ENCODE results near the gene DPH7. TPM values are rescaled to one million over a fixed set of nuclear protein-coding genes. Genes with fewer than 3 reads are reported as not detected.

Gene DPH7
- total and polyA plus RNA-seq, 2 of the 8 experiments (the other 6 are each of a cell fraction or from before 2014, with no cell fraction given) = 44.6 to 45.5 TPM

- FAIRE-seq = no peak
- CTCF ChIA-PET (ENCODE audit: partially characterized antibody) = interaction anchor here (1.0 to 1.3 kb wide), 2 partner anchors 9 to 29 kb away, joined by 3 read pairs; no protein-coding TSS in a partner anchor
- TF ChIP-seq GTF2F1 (IDR thresholded peaks at IDR 0.05; ENCODE audit: borderline replicate concordance, low read depth, low read length) = no peak
- TF ChIP-seq CREB1 (IDR thresholded peaks at IDR 0.05) = no peak
- no peak for TF ChIP-seq MAX (IDR thresholded peaks at IDR 0.05)
- no peak for TF ChIP-seq USF2 (IDR thresholded peaks at IDR 0.05; ENCODE audit: low read length)
These were observed 72.5 kb downstream of the DPH7 start for GRCh38 chr9:137506274-137506673.

More at GRCh38 chr9:137506274-137506673, 72.5 kb downstream of the DPH7 start:
- no peak overlapping the region for H3K14ac ChIP-seq (ENCODE audit: insufficient read length)
- H3K18ac ChIP-seq (ENCODE audit: extremely low read depth, low read length) = no peak overlapping the region
- no peak overlapping the region for H4K5ac ChIP-seq (ENCODE audit: insufficient read length, low read depth, low read length)
- no peak for DNase-seq (ENCODE audit: low read depth in 1 of 2, low spot score in 2 of 2)
- H3K4me1 ChIP-seq (replicated peaks in 1 of 4; ENCODE audit: control insufficient read depth in 3 of 4, insufficient read depth in 4 of 4, low read length in 3 of 4) = no peaks in the 10 kb centered on the region
- H3K79me2 ChIP-seq (ENCODE audit: control insufficient read depth in 1 of 2, insufficient read depth in 2 of 2, low read length in 2 of 2) = no peaks in the 10 kb centered on the region
- no peak overlapping the region for H3K23ac ChIP-seq (ENCODE audit: insufficient read length)
- H3K4ac ChIP-seq (replicated peaks; ENCODE audit: insufficient read length, low read depth, low read length) = no peak overlapping the region
- H2BK20ac ChIP-seq (ENCODE audit: low read length) = no peak overlapping the region
- H2BK15ac ChIP-seq (ENCODE audit: low read length) = no peak overlapping the region
- no peaks in the 10 kb centered on the region for H3K79me1 ChIP-seq (ENCODE audit: low read depth, low read length)
- H3K4me2 ChIP-seq (ENCODE audit: insufficient read depth in 1 of 2, low read depth in 2 of 2, low read length in 2 of 2) = no peak overlapping the region
- WGBS, 2 experiments (ENCODE audit: extremely low coverage in 1 of 2, insufficient coverage in 1 of 2, insufficient read length in 1 of 2, insufficient replicate concordance in 2 of 2, low coverage in 1 of 2, low lambda C conversion rate in 2 of 2, missing lambda C conversion rate in 1 of 2) = 94% methylated on average over 15 of the region's 15 CpGs; no CpG with 5 or more reads in 1 of the 2 experiments
- H3K23me2 ChIP-seq (ENCODE audit: low read depth, low read length) = 0 out of 2 replicates have a peak, but pooled peaks cover 2% of the 10 kb centered on the region
- H4K20me1 ChIP-seq (replicated peaks in 1 of 2; ENCODE audit: control insufficient read depth in 1 of 2, insufficient read depth in 2 of 2, low read length in 2 of 2) = no peaks in the 10 kb centered on the region
- POLR2A ChIA-PET (ENCODE audit: partially characterized antibody) = no interaction called here
- no peak overlapping the region for H2BK120ac ChIP-seq (replicated peaks; ENCODE audit: low read depth, low read length)
- H3K9ac ChIP-seq (replicated peaks in 1 of 4; ENCODE audit: extremely low read depth in 1 of 4, low read depth in 3 of 4, low read length in 3 of 4) = no peak overlapping the region
- no peak overlapping the region for H3K4me3 ChIP-seq (ENCODE audit: extremely low read depth in 1 of 4, insufficient read depth in 2 of 4, low read depth in 3 of 4, low read length in 4 of 4)
- no peaks in the 10 kb centered on the region for H3K36me3 ChIP-seq (ENCODE audit: control insufficient read depth in 2 of 4, insufficient read depth in 4 of 4, low read length in 3 of 4)
- H3K27me3 ChIP-seq (replicated peaks in 1 of 4; ENCODE audit: control insufficient read depth in 3 of 4, extremely low read depth in 1 of 4, insufficient read depth in 3 of 4, low read length in 3 of 4) = no peaks in the 10 kb centered on the region
- H2AFZ ChIP-seq (ENCODE audit: low read length) = no peak overlapping the region
- no peak overlapping the region for H3K27ac ChIP-seq (ENCODE audit: low read depth, low read length)
- no peak overlapping the region for H2BK12ac ChIP-seq (ENCODE audit: low read depth, low read length)
- no peak overlapping the region for H4K91ac ChIP-seq (replicated peaks; ENCODE audit: insufficient read length, low read length)
- no peak overlapping the region for H4K8ac ChIP-seq (ENCODE audit: extremely low read depth, insufficient read depth, low read length)
- H2AK5ac ChIP-seq (ENCODE audit: low read depth, low read length) = no peak overlapping the region
- H3K9me3 ChIP-seq (ENCODE audit: insufficient read depth in 2 of 2, low read depth in 1 of 2, low read length in 1 of 2) = peaks cover 0 to 25% of the 10 kb centered on the region in 2 experiments; a peak in 1 of 4 replicates
- H2BK5ac ChIP-seq (ENCODE audit: low read depth, low read length) = no peak overlapping the region
- no peak overlapping the region for H3K56ac ChIP-seq (replicated peaks; ENCODE audit: insufficient read length, low read depth, low read length)
